Mucosa of stomach (tissue), 1 donor: Measurements from ENCODE around the gene TSPAN10.

Experiments used
- H3K27me3 ChIP-seq: one replicate; pipeline ENCODE4 v1.7.0; 2013; ENCODE audit warnings: mild to moderate bottlenecking, low read length; ENCODE audit not compliant: control insufficient read depth, insufficient read depth
- H3K36me3 ChIP-seq: one replicate; pipeline ENCODE4 v1.7.0; 2013; ENCODE audit warnings: low read length; ENCODE audit not compliant: control insufficient read depth, insufficient read depth
- H3K4me1 ChIP-seq: one replicate; pipeline ENCODE4 v1.7.0; 2013; ENCODE audit warnings: mild to moderate bottlenecking, low read length; ENCODE audit not compliant: control insufficient read depth, insufficient read depth
- H3K4me3 ChIP-seq: one replicate; pipeline ENCODE4 v1.7.0; 2013; ENCODE audit warnings: low read length
- H3K9ac ChIP-seq: one replicate; pipeline ENCODE4 v1.7.0; 2013; ENCODE audit warnings: mild to moderate bottlenecking, low read length, moderate library complexity
- H3K9me3 ChIP-seq: one replicate; pipeline ENCODE4 v1.7.0; 2013; ENCODE audit warnings: mild to moderate bottlenecking, low read length, moderate library complexity; ENCODE audit not compliant: control insufficient read depth
- donor health status: Pancreatic carcinoma.

Gene TSPAN10

DNA sequence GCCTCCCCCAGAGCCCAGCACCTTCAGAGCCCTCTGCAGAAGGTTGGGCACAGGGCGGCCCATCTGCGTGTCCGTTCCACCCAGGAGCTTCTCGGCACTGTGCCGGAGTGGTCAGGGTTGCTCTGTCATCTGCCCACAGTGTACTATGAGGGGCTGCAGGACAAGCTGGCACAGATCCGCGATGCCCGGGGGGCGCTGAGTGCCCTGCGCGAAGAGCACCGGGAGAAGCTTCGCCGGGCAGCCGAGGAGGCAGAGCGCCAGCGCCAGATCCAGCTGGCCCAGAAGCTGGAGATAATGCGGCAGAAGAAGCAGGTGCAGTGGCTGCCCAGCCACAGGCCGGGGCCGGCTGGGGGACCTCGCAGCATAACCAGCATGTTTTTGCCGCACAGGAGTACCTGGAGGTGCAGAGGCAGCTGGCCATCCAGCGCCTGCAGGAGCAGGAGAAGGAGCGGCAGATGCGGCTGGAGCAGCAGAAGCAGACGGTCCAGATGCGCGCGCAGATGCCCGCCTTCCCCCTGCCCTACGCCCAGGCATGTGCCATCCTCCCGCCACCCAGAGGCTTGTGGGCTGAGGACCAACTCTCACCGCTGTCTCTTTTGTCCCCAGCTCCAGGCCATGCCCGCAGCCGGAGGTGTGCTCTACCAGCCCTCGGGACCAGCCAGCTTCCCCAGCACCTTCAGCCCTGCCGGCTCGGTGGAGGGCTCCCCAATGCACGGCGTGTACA lies 59.4 kb downstream of the TSPAN10 start:
- Histone ChIP-seq H3K4me1 (peaks cover 1% of the 10 kb centered on the region), H3K9ac (no peak overlapping the region), H3K4me3 (no peak overlapping the region), H3K9me3 (no peaks in the 10 kb centered on the region), H3K27me3 (no peaks in the 10 kb centered on the region), H3K36me3 (peaks cover 15% of the 10 kb centered on the region)

- Histone ChIP-seq H3K9me3 (no peaks in the 10 kb centered on the region), H3K4me1 (peaks cover 11% of the 10 kb centered on the region), H3K9ac (no peak overlapping the region), H3K4me3 (no peak overlapping the region), H3K36me3 (peaks cover 15% of the 10 kb centered on the region), H3K27me3 (no peaks in the 10 kb centered on the region)
These were observed 60.5 kb downstream of the TSPAN10 start for GRCh38 chr17:81697261-81698044.
